Measurements from ENCODE around the gene ACVR1B.

Gene ACVR1B

DNA sequence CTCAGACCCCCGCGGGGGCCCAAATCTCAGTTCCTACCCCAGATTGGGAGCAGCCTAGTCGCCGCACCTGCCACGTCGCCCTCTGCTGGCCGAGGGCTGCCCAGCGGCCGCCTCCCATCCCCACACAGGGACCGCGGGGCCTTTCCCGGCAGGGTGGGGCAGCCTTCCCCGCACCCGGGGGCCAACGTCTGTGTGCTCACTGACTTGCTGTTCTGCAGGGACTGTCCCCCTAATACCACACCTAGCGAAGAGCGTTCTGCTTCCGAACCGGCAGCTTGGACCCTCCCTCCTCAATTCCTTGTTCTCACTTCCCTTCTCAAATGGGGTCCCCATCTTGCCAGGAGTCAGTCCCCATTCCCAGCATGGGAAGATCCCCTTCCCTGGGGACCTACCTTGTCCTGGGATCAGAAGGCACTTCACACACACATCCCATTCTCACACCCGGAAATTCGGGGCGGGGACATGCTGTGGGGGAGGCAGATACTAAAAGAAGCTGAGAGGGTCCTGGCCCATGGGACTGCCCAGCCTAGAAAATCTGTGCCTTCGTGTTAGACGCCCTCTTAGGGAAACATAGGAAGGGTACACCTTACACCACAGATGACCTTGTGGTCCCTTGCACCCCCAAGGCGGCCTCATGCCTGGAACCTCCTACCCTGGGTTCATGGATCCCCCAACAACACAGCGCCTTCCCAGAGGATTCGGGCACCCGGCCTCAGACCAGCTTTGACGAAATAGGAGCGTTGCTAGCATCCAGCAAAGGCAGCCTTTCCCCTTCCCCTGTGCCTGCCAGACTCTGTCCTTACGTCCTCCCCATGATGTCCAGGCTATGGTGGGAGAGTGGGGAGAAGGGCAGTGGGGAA, 27.8 kb upstream of the ACVR1B start:
- no peak for TF ChIP-seq EZH2phosphoT487 (IDR thresholded peaks at IDR 0.05; ENCODE audit: low read length)
- TF ChIP-seq, protein P1, sequence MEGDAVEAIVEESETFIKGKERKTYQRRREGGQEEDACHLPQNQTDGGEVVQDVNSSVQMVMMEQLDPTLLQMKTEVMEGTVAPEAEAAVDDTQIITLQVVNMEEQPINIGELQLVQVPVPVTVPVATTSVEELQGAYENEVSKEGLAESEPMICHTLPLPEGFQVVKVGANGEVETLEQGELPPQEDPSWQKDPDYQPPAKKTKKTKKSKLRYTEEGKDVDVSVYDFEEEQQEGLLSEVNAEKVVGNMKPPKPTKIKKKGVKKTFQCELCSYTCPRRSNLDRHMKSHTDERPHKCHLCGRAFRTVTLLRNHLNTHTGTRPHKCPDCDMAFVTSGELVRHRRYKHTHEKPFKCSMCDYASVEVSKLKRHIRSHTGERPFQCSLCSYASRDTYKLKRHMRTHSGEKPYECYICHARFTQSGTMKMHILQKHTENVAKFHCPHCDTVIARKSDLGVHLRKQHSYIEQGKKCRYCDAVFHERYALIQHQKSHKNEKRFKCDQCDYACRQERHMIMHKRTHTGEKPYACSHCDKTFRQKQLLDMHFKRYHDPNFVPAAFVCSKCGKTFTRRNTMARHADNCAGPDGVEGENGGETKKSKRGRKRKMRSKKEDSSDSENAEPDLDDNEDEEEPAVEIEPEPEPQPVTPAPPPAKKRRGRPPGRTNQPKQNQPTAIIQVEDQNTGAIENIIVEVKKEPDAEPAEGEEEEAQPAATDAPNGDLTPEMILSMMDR (IDR thresholded peaks at IDR 0.05; ENCODE audit: low read length) = peak; percentile 84
- Histone ChIP-seq H3K4me3 (ENCODE audit: low read length) (peak overlapping the region; percentile 30), H3F3A (ENCODE audit: insufficient read depth, low read length) (no peaks in the 10 kb centered on the region), H3K4me2 (ENCODE audit: low read depth, low read length) (peak overlapping the region; percentile 67; the same call in 1 of the 2 replicates), H3K79me2 (ENCODE audit: low read length) (no peaks in the 10 kb centered on the region), H3K36me3 (replicated peaks; ENCODE audit: insufficient read depth, low read length) (no peaks in the 10 kb centered on the region), H3K9me2 (replicated peaks; ENCODE audit: insufficient read depth, low read length) (no peaks in the 10 kb centered on the region), H3K27me3 (replicated peaks; ENCODE audit: insufficient read depth, low read length) (no peaks in the 10 kb centered on the region), H3K9me3 (replicated peaks; ENCODE audit: insufficient read depth, low read length) (no peaks in the 10 kb centered on the region), H3K4me1 (ENCODE audit: low read length) (peaks cover 5% of the 10 kb centered on the region), H4K20me1 (ENCODE audit: insufficient read depth, low read length) (no peaks in the 10 kb centered on the region), H2AFZ (ENCODE audit: low read length) (peak overlapping the region; percentile 12; the same call in 1 of the 2 replicates), H3K27ac (ENCODE audit: low read length) (no peak overlapping the region), H3K9ac (ENCODE audit: low read length) (no peak overlapping the region)
- DNase-seq = peak; percentile 26

GRCh38 chr12:51924551-51925319, 26.8 kb upstream of the ACVR1B start:
- H3K4me2 ChIP-seq (ENCODE audit: low read depth, low read length) = no peak overlapping the region
- H2AFZ ChIP-seq (ENCODE audit: low read length) = no peak overlapping the region
- no peak for DNase-seq

DNA sequence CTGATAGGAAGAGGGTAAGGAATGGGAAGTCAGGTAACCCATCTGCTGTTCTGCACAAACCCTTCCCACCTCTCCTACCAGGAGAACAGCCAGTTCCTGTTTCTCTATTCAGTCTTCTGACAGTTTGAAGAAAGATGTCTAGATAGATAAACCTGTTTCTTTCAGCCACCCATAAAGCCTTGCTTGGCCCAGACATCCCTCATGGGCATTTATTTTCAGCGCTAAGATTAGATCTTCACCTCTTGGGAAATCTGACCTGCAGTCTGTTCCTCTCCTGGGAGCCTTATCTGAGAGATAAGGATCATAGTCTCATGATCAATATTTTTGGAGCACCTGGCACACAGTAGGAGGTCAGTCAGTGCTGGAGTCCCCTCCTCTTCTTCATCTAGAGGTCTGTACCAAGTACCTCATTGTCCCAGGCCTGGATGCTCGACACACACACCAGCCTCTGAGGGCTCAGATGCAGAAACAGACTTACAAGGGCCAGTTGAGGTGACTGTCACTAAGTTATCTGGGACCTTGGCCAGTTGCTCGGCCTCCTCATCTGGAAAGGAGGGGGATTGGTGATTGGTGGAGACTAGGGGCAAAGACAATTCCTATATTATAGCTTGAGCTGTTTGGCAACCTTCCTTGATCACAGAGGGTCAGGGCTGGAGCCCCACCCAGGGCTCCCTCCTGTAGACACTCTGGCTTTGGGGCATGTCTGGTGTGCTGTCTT, 26.0 kb upstream of the ACVR1B start:
- H3K79me2 ChIP-seq (ENCODE audit: low read length) = no peaks in the 10 kb centered on the region
- no peaks in the 10 kb centered on the region for H3K9me3 ChIP-seq (replicated peaks; ENCODE audit: insufficient read depth, low read length)
- H3K27me3 ChIP-seq (replicated peaks; ENCODE audit: insufficient read depth, low read length) = no peaks in the 10 kb centered on the region
- no peaks in the 10 kb centered on the region for H4K20me1 ChIP-seq (ENCODE audit: insufficient read depth, low read length)
- H2AFZ ChIP-seq (ENCODE audit: low read length) = no peak overlapping the region
- H3K9me2 ChIP-seq (replicated peaks; ENCODE audit: insufficient read depth, low read length) = no peaks in the 10 kb centered on the region
- H3K27ac ChIP-seq (ENCODE audit: low read length) = no peak overlapping the region
- H3K4me2 ChIP-seq (ENCODE audit: low read depth, low read length) = no peak overlapping the region
- no peaks in the 10 kb centered on the region for H3F3A ChIP-seq (ENCODE audit: insufficient read depth, low read length)
- peaks cover 5% of the 10 kb centered on the region for H3K4me1 ChIP-seq (ENCODE audit: low read length)
- no peak overlapping the region for H3K4me3 ChIP-seq (ENCODE audit: low read length)
- no peak overlapping the region for H3K9ac ChIP-seq (ENCODE audit: low read length)
- TF ChIP-seq, protein P1 (IDR thresholded peaks at IDR 0.05; ENCODE audit: low read length) = no peak
- TF ChIP-seq EZH2 (optimal IDR thresholded peaks at IDR 0.05; ENCODE audit: low read depth, low read length) = no peak
- TF ChIP-seq EZH2phosphoT487 (IDR thresholded peaks at IDR 0.05; ENCODE audit: low read length) = no peak
- no peak for DNase-seq
- H3K36me3 ChIP-seq (replicated peaks; ENCODE audit: insufficient read depth, low read length) = no peaks in the 10 kb centered on the region

More at GRCh38 chr12:51924551-51925319, 26.8 kb upstream of the ACVR1B start:
- Histone ChIP-seq H3K27ac (ENCODE audit: low read length) (no peak overlapping the region), H3K9me2 (replicated peaks; ENCODE audit: insufficient read depth, low read length) (no peaks in the 10 kb centered on the region), H4K20me1 (ENCODE audit: insufficient read depth, low read length) (no peaks in the 10 kb centered on the region), H3K9ac (ENCODE audit: low read length) (no peak overlapping the region), H3K4me3 (ENCODE audit: low read length) (no peak overlapping the region), H3K4me1 (ENCODE audit: low read length) (peaks cover 5% of the 10 kb centered on the region), H3K9me3 (replicated peaks; ENCODE audit: insufficient read depth, low read length) (no peaks in the 10 kb centered on the region), H3K79me2 (ENCODE audit: low read length) (no peaks in the 10 kb centered on the region), H3K36me3 (replicated peaks; ENCODE audit: insufficient read depth, low read length) (no peaks in the 10 kb centered on the region), H3F3A (ENCODE audit: insufficient read depth, low read length) (no peaks in the 10 kb centered on the region), H3K27me3 (replicated peaks; ENCODE audit: insufficient read depth, low read length) (no peaks in the 10 kb centered on the region)
- no peak for TF ChIP-seq EZH2 (optimal IDR thresholded peaks at IDR 0.05; ENCODE audit: low read depth, low read length)
- TF ChIP-seq EZH2phosphoT487 (IDR thresholded peaks at IDR 0.05; ENCODE audit: low read length) = no peak
- TF ChIP-seq, protein P1 (IDR thresholded peaks at IDR 0.05; ENCODE audit: low read length) = no peak

All from MM.1S (cell line).